T-cell (primary cell): Measurements from ENCODE around the gene HPCAL1. TPM values are rescaled to one million over a fixed set of nuclear protein-coding genes. Genes with fewer than 3 reads are reported as not detected.

Experiments
- ATAC-seq, 4 experiments: fragments of 200-7000 bp in 3 of 4; fragments of 150-1000 bp in 1 of 4; cut with Tn5 transposase; replicated peaks in 1 of 4; 1 replicate in 3 of 4; 2 replicates in 1 of 4; pipeline ENCODE4 v1.10.0; 2021; ENCODE audit warnings: moderate library complexity in 3 of 4, mild to moderate bottlenecking in 2 of 4, moderate number of reproducible peaks in 1 of 4
- CTCF ChIA-PET, 2 donors: fragments of 300-600 bp; sonication (Branson Sonifier 250); formaldehyde crosslinking; loops; one replicate each; lab custom pipeline; 2022; ENCODE audit warnings: antibody characterized with exemption in 2 of 2; lab: Charles Lee
- POLR2A ChIA-PET, 2 donors: fragments of 300-600 bp; sonication (Branson Sonifier 250); formaldehyde crosslinking; loops; one replicate each; lab custom pipeline; 2022; ENCODE audit warnings: antibody characterized with exemption in 2 of 2; lab: Charles Lee
- DNase-seq, 35 experiments: peaks; one replicate each; pipeline versions ENCODE4 v3.0.0 to v3.0.0-alpha.2; 2013 to 2023
- H3K27ac ChIP-seq: one replicate; pipeline ENCODE4 v1.5.1; 2013; ENCODE audit warnings: low read length
- H3K27me3 ChIP-seq, 2 experiments: replicated peaks in 1 of 2; 1 replicate in 1 of 2; 2 replicates in 1 of 2; pipeline versions ENCODE4 v1.6.1 to v1.7.0; 2013; ENCODE audit warnings: low read length in 1 of 2, mixed read lengths in 1 of 2; ENCODE audit not compliant: control insufficient read depth in 2 of 2, insufficient read depth in 2 of 2; ENCODE audit errors: extremely low read depth in 1 of 2
- H3K36me3 ChIP-seq, 2 donors: 1 replicate in 1 of 2; 2 replicates in 1 of 2; pipeline versions ENCODE4 v1.6.1 to v1.7.0; 2013; ENCODE audit warnings: low read length in 1 of 2; ENCODE audit not compliant: control insufficient read depth in 2 of 2, insufficient read depth in 1 of 2; ENCODE audit errors: extremely low read depth in 1 of 2
- H3K4me1 ChIP-seq, 2 experiments: 1 replicate in 1 of 2; 2 replicates in 1 of 2; pipeline versions ENCODE4 v1.6.1 to v1.7.0; 2013; ENCODE audit warnings: low read length in 2 of 2, mixed read lengths in 1 of 2; ENCODE audit not compliant: insufficient read depth in 2 of 2, control insufficient read depth in 1 of 2; ENCODE audit errors: extremely low read depth in 1 of 2
- H3K4me3 ChIP-seq, 2 donors: 1 replicate in 1 of 2; 2 replicates in 1 of 2; pipeline versions ENCODE4 v1.5.1 to v1.7.0; 2013; ENCODE audit warnings: mild to moderate bottlenecking in 2 of 2, low read length in 1 of 2, moderate library complexity in 1 of 2; ENCODE audit not compliant: control insufficient read depth in 1 of 2; ENCODE audit errors: extremely low read depth in 1 of 2
- H3K9me3 ChIP-seq: 2 replicates; pipeline ENCODE4 v1.7.0; 2013
- H3K27ac Mint-ChIP-seq, 2 donors: one replicate each; pipeline ENCODE4 v1.8.0; 2020 to 2021; ENCODE audit warnings: mild to moderate bottlenecking in 2 of 2, mixed read lengths in 2 of 2
- H3K27me3 Mint-ChIP-seq, 2 donors: one replicate each; pipeline ENCODE4 v1.8.0; 2021 to 2022; ENCODE audit warnings: mixed read lengths in 2 of 2
- H3K36me3 Mint-ChIP-seq: one replicate; pipeline ENCODE4 v1.8.0; 2021; ENCODE audit warnings: mixed read lengths
- H3K4me1 Mint-ChIP-seq, 3 donors: one replicate each; pipeline ENCODE4 v1.8.0; 2020 to 2022; ENCODE audit warnings: mixed read lengths in 3 of 3, mild to moderate bottlenecking in 1 of 3
- H3K4me3 Mint-ChIP-seq, 3 donors: one replicate each; pipeline ENCODE4 v1.8.0; 2020 to 2022; ENCODE audit warnings: mild to moderate bottlenecking in 3 of 3, mixed read lengths in 3 of 3, moderate library complexity in 3 of 3
- H3K9me3 Mint-ChIP-seq, 3 donors: one replicate each; pipeline ENCODE4 v1.8.0; 2020 to 2022; ENCODE audit warnings: mixed read lengths in 3 of 3
- WGBS: methylation state at CpG from one replicate; pipeline ENCODE4 v1.1.5; 2013; ENCODE audit warnings: missing lambda C conversion rate; ENCODE audit not compliant: insufficient coverage; 5-methylcytosine and 5-hydroxymethylcytosine counted together
- total RNA-seq, 35 experiments: library from RNA in 6 of 35; stranded (reverse) in 6 of 35; fragments of 120-200 nt in 1 of 35; gene quantifications; one replicate each; pipeline versions ENCODE4 v1.2.1 to v1.2.4 and lab custom pipeline; 2013 to 2026

Gene HPCAL1
- total RNA-seq, 5 donors from 2014 or later (not counting 1 experiment from before 2014, with no cell fraction given) = 39.5 to 87.3 (median 83.2) TPM

- CTCF ChIA-PET = no interaction called here
- H3K4me3 ChIP-seq = no peak overlapping the region
- Mint-ChIP-seq H3K27ac (no peak overlapping the region), H3K4me3 (no peak overlapping the region), H3K4me1 (peaks cover 6 to 9% (median 7%) of the 10 kb centered on the region in 3 donors), H3K27me3 (peaks cover 0 to 4% of the 10 kb centered on the region in 2 donors), H3K9me3 (no peaks in the 10 kb centered on the region), H3K36me3 (peaks cover 27% of the 10 kb centered on the region)
- POLR2A ChIA-PET = interaction anchor here in 1 of 2 donors (0.6 kb wide), 1 partner anchor 533 kb away, joined by 3 read pairs; no protein-coding TSS in a partner anchor
- peaks cover 0 to 10% of the 10 kb centered on the region in 2 experiments for H3K4me1 ChIP-seq
- 96% methylated on average over 16 of the region's 17 CpGs for WGBS
- ATAC-seq (no peak), DNase-seq (no peak)
- no peaks in the 10 kb centered on the region for H3K9me3 ChIP-seq
- H3K27me3 ChIP-seq = peaks cover 0 to 11% of the 10 kb centered on the region in 2 experiments
- no peak overlapping the region for H3K27ac ChIP-seq
- H3K36me3 ChIP-seq = peaks cover 31 to 50% of the 10 kb centered on the region in 2 donors
Measured at GRCh38 chr2:10427618-10427949, 124.9 kb downstream of the HPCAL1 start.

DNA sequence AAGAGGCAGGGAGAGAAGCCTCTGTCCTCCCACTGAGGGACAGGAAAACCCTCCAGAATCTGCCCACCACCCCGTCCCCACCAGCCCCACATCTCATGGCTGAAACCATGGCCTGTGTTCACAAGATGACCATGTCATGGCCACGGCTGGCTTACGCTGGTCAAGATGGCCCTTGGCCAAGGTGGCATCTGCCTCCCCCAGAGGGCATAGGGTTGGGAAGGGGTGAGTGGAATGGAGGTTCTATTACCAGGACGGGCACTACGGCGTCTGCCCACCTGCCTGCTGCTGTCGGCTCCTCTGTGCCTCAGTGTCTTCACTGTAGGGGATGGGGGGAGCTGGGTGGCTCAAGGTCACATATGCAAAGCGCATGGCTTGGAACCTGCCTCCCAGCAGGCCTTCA, 125.7 kb downstream of the HPCAL1 start:
- Mint-ChIP-seq H3K9me3 (no peaks in the 10 kb centered on the region), H3K27me3 (peaks cover 3 to 4% of the 10 kb centered on the region in 2 donors), H3K4me1 (peaks cover 7 to 14% (median 11%) of the 10 kb centered on the region in 3 donors), H3K4me3 (no peak overlapping the region), H3K27ac (no peak overlapping the region), H3K36me3 (peaks cover 24% of the 10 kb centered on the region)
- H3K4me3 ChIP-seq = no peak overlapping the region
- DNase-seq (no peak), ATAC-seq (no peak)
- peaks cover 0 to 17% of the 10 kb centered on the region in 2 experiments for H3K27me3 ChIP-seq
- H3K36me3 ChIP-seq = peaks cover 27 to 43% of the 10 kb centered on the region in 2 donors
- ChIA-PET CTCF (interaction anchor here in 1 of 2 donors (0.9 kb wide), 1 partner anchor 1528 kb away, joined by 3 read pairs; no protein-coding TSS in a partner anchor), POLR2A (no interaction called here)
- no peak overlapping the region for H3K27ac ChIP-seq
- H3K4me1 ChIP-seq = peaks cover 0 to 14% of the 10 kb centered on the region in 2 experiments
- WGBS = 100% methylated on average over 1 of the region's 8 CpGs
- no peaks in the 10 kb centered on the region for H3K9me3 ChIP-seq

- Histone ChIP-seq H3K4me1 (peaks cover 0 to 14% of the 10 kb centered on the region in 2 experiments), H3K4me3 (no peak overlapping the region), H3K9me3 (no peaks in the 10 kb centered on the region), H3K27ac (no peak overlapping the region), H3K27me3 (peaks cover 0 to 21% of the 10 kb centered on the region in 2 experiments), H3K36me3 (peaks cover 23 to 39% of the 10 kb centered on the region in 2 donors)
- Mint-ChIP-seq H3K4me3 (no peak overlapping the region), H3K36me3 (peaks cover 24% of the 10 kb centered on the region), H3K27ac (no peak overlapping the region), H3K4me1 (peaks cover 7 to 15% (median 14%) of the 10 kb centered on the region in 3 donors), H3K9me3 (no peaks in the 10 kb centered on the region), H3K27me3 (peaks cover 3 to 4% of the 10 kb centered on the region in 2 donors)
- ATAC-seq (no peak), DNase-seq (no peak)
- WGBS = 100% methylated on average over 2 of the region's 3 CpGs
- CTCF ChIA-PET = interaction anchor here in 1 of 2 donors (0.9 kb wide), 1 partner anchor 1529 kb away, joined by 3 read pairs; no protein-coding TSS in a partner anchor
- POLR2A ChIA-PET = no interaction called here
Measured at GRCh38 chr2:10428924-10429323, 126.2 kb downstream of the HPCAL1 start.

DNA sequence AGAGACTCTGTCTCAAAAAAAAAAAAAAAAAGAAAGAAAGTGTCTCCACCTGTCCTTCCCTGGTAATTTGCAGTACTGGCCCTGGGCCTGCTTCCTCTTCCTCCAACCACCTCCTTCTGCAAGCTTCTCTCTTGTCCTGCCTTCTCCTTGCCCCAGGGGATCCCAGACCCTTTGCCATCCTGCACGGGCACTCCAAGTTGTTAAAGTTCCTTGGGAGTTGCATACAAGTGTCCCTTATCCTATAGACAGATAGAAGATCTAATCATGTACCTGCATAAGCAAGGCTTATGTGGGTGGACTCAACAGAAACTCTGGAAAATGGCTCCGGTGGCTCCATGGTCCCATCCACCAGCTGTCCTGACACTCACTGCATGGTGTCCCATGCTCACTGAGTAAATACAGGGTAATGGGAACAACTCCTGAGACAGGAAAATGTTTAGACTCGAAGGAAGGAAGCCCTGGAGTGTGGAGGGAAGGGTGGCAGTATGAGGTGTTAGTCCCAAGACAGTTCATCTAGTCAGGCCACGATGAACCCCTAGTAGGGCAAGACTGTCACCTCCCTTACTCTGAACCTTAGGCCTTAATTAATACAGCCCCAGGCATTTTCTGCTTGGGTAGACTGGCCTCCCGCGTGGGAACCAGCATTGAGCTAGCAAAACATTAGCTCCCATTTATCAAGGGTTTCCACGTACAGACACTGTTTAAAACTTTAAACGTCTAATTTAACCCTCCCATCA, 128.3 kb downstream of the HPCAL1 start:
- CTCF ChIA-PET = interaction anchor here (0.5 to 3.4 kb wide), 5 partner anchors 20 to 359 kb away, joined by 3 to 16 read pairs (median 4); no protein-coding TSS in a partner anchor
- Mint-ChIP-seq H3K9me3 (no peaks in the 10 kb centered on the region), H3K36me3 (peaks cover 15% of the 10 kb centered on the region), H3K4me1 (peaks cover 11 to 18% (median 14%) of the 10 kb centered on the region in 3 donors), H3K4me3 (peak overlapping the region in 1 of 3 donors; percentile 69), H3K27ac (no peak overlapping the region), H3K27me3 (peaks cover 3 to 4% of the 10 kb centered on the region in 2 donors)
- Histone ChIP-seq H3K4me1 (peaks cover 0 to 22% of the 10 kb centered on the region in 2 experiments), H3K36me3 (peaks cover 9 to 18% of the 10 kb centered on the region in 2 donors), H3K27ac (no peak overlapping the region), H3K27me3 (peaks cover 0 to 30% of the 10 kb centered on the region in 2 experiments), H3K9me3 (no peaks in the 10 kb centered on the region), H3K4me3 (no peak overlapping the region)
- POLR2A ChIA-PET = no interaction called here
- DNase-seq = no peak
- WGBS = 100% methylated on average over 2 of the region's 8 CpGs
- no peak for ATAC-seq

DNA sequence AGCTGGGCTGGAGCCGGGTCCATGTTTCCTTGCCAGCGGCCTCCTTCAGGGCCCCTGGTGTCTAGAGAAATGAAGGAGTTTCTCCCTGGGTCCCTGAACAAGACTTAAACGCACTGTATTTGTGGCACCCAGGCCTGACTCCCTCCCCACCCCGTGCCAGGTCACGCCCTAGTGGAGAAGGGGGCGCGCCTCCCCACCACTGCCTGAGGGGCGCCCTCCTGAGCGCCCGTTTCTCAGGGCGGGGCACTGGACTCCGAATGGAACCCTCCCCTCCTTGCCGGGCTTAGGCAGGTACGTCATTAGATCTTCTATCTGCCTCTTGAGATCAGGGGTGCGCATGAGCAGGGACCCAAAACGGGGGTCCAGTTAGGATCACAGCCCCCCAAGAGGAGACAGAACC, 129.1 kb downstream of the HPCAL1 start:
- H3K4me1 ChIP-seq = peaks cover 0 to 22% of the 10 kb centered on the region in 2 experiments
- Mint-ChIP-seq H3K4me1 (peaks cover 11 to 18% (median 14%) of the 10 kb centered on the region in 3 donors), H3K27me3 (peaks cover 3 to 4% of the 10 kb centered on the region in 2 donors), H3K9me3 (no peaks in the 10 kb centered on the region), H3K27ac (no peak overlapping the region), H3K36me3 (peaks cover 9% of the 10 kb centered on the region), H3K4me3 (peak overlapping the region; percentile 17 to 69 (median 55))
- peak in 1 of 4 experiments; percentile 10 for ATAC-seq
- ChIA-PET CTCF (interaction anchor here in 1 of 2 donors (0.6 to 3.4 kb wide), 4 partner anchors 20 to 360 kb away, joined by 3 to 16 read pairs (median 6); no protein-coding TSS in a partner anchor), POLR2A (no interaction called here)
- no peak for DNase-seq
- H3K4me3 ChIP-seq = peak overlapping the region in 1 of 2 donors; percentile 51
- 75% methylated on average over 4 of the region's 16 CpGs for WGBS
- no peaks in the 10 kb centered on the region for H3K9me3 ChIP-seq
- H3K27me3 ChIP-seq = peaks cover 0 to 30% of the 10 kb centered on the region in 2 experiments
- no peak overlapping the region for H3K27ac ChIP-seq
- peaks cover 4 to 11% of the 10 kb centered on the region in 2 donors for H3K36me3 ChIP-seq
